Testis (tissue), 2 donors: ENCODE results near the gene MSI2.

Experiments
- POLR2A ChIP-seq: fragments of 450-650 bp; IDR thresholded peaks from one replicate; pipeline ENCODE4 v1.6.1; 2017; ENCODE audit warnings: antibody characterized with exemption, mild to moderate bottlenecking, moderate library complexity
- TF ChIP-seq, protein P1 (sequence below), 3 experiments: fragments of 450-650 bp in 2 of 3; fragments of 200-600 bp in 1 of 3; sonication (generic) in 1 of 3; IDR thresholded peaks; one replicate each; pipeline ENCODE4 v1.5.1; 2016 to 2019; ENCODE audit warnings: antibody characterized with exemption in 3 of 3, mild to moderate bottlenecking in 2 of 3, moderate library complexity in 1 of 3

DNA sequence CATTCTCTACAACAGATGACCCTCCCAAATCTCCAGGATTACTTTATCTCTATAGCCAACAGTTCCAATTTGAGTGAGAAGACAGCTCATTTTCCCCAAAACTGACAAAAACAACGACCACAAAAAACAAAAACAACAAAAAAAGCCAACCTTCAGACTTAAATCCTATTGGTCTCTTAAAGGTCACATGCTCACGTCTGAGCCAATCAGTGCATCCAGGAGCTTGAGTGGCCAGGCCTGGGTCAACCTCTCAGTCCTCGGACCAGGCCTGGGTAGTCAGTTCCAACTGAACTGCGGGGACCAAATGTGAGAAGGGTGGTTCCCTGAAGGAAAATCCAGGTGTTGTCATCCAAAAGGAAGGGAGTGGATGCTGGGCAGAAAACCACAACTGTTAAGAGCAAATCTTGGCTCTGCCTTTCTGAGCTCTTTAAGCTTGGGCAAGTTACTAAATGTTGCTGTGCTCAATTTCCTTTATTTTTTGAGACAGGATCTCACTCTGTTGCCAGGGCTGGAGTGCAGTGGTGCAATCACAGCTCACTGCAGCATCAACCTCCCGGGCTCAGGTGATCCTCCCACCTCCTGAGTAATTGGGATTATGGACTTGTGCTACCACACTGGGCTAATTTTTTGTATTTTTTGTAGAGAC, 43.0 kb upstream of the MSI2 start:
- TF ChIP-seq POLR2A = no peak
- TF ChIP-seq, protein P1, sequence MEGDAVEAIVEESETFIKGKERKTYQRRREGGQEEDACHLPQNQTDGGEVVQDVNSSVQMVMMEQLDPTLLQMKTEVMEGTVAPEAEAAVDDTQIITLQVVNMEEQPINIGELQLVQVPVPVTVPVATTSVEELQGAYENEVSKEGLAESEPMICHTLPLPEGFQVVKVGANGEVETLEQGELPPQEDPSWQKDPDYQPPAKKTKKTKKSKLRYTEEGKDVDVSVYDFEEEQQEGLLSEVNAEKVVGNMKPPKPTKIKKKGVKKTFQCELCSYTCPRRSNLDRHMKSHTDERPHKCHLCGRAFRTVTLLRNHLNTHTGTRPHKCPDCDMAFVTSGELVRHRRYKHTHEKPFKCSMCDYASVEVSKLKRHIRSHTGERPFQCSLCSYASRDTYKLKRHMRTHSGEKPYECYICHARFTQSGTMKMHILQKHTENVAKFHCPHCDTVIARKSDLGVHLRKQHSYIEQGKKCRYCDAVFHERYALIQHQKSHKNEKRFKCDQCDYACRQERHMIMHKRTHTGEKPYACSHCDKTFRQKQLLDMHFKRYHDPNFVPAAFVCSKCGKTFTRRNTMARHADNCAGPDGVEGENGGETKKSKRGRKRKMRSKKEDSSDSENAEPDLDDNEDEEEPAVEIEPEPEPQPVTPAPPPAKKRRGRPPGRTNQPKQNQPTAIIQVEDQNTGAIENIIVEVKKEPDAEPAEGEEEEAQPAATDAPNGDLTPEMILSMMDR (IDR thresholded peaks at IDR 0.05) = no peak
